HS-5 (cell line): Measurements from ENCODE around the gene CLPTM1.

Experiments used
- DNase-seq: peaks from one replicate; pipeline ENCODE4 v3.0.0-alpha.2; 2012; ENCODE audit warnings: low read depth

CLPTM1 gene

DNA sequence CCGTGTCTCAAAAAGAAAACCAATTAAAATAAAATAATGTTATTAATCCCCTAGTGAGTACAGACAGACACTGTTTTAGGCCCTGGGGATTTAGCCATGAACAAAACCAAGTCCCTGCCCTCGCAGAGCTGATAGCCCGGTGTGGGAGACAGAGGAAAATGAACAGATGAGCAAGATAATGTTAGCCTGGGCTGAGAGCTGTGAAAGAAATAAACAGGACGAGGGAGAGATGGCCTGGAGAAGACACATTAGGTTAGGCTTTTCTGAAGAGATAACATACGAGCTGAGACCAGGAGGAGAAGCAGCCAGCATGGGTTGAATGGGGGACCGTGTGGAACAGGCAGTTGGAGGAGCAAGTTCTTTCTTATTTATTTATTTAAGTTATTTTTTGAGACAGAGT lies 55.1 kb downstream of the CLPTM1 start:
- no peak for DNase-seq

- no peak for DNase-seq
These were observed 56.8 kb downstream of the CLPTM1 start for GRCh38 chr19:45011959-45012358.

DNA sequence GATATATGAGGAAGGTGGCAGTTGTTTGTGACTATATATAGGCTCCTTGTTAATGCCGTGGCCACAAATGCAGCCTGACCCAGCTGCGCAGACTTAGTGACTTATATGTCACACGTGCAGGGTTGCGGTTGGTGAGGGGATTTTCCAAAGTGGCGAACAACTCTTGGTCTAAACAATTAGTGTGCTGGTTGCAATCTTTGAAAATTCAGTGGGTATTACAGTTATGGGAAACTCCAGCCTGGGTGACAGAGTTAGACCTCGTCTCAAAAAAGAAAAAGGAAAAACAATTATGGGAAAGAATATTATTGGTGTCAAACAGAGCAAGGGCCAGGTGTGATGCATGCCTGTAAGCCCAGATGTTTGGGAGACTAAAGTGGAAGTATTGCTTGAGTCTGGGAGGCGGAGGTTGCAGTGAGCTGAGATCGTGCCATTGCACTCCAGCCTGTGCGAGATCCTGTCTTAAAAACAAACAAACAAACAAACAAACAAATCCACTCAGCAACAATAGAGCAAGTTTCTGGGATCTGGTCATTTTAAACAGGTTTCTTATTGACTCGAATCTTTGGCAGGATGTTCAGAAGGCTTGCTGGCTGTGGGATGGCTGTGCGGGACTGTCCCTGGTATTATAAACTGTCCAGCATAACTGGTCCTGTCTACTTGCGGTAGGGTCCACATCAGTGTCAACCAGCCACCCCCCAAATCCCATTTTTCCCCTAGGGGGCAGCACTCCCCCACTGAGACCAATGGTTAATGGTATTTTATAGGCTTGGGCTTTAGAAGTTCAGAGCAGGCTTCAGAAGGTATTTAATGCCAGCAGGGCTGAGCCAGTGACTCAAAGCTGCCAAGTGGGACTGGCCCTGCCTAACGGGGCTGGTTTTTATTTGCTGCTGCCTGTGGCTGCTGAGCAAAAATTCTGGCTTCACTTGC lies 61.5 kb downstream of the CLPTM1 start:
- peak; percentile 24 for DNase-seq

DNA sequence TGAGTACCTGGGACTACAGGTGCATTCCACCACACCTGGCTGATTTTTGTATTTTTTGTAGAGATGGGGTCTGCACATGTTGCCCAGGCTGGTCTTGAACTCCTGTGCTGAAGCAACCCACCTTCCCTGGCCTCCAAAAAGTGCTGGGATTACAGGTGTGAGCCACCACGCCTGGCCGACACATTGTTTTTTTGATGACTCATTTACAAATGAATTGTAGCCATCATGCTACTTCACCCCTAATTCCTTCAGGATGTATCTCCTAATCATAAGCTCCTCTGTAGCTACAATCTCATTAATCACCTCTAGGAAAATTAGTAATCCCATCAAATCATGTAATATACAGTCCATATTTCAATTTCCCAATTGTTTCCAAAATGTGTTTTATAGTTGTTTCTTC lies 64.0 kb downstream of the CLPTM1 start:
- no peak for DNase-seq

GRCh38 chr19:45020071-45020470 lies 64.9 kb downstream of the CLPTM1 start:
- DNase-seq: no peak

DNA sequence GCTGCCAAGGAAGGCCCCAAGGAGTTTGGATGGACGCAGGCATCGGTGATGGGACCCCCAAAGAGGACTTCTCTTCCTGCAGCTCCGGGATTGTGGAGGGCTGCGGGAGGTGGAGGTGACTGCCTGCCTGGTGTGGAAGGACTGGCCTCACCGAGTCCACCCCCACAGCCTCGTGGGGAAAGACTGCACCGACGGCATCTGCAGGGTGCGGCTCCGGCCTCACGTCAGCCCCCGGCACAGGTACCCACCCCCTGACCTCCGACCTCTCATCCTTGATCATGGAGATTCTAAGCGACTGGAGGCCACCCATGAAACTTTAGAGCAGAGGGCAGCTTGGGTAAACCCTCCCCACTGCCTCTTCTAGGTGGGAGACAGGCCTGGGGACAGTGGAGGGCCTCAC lies 66.8 kb downstream of the CLPTM1 start:
- no peak for DNase-seq

GRCh38 chr19:45023048-45023447 lies 67.9 kb downstream of the CLPTM1 start:
- DNase-seq: no peak

DNA sequence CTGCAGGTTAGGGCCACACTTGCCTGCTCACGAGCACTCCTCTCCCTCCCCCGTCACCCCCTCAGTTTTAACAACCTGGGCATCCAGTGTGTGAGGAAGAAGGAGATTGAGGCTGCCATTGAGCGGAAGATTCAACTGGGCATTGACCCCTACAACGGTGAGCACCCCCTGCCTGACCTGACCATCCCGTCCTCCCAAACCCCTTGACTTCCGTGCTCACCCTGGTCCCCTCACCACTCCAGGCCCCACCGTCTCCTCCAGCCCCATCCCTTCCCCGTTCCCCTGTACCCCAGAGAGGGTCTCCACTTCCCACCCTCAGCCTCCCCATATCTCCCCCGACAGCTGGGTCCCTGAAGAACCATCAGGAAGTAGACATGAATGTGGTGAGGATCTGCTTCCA lies 70.1 kb downstream of the CLPTM1 start:
- DNase-seq: no peak

DNA sequence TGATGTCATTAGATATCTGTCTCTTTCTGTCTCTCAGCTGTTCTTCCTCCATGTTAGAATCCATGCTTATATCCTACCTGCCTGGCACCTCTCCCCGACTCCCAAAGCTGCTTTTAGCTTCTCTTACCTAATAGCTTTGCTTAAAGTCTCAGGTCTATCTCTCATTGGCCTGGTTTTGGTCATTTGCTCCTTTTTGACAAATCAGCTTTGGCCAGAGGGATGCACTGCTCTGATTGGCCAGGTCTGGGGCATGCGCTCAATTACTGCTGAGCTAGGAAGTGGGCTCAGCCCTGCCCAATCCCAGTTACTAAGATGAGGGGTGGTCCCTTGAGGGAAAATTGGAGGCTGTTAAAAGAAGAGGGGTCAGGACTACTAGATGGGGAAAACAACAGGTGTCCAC lies 72.2 kb downstream of the CLPTM1 start:
- no peak for DNase-seq

DNA sequence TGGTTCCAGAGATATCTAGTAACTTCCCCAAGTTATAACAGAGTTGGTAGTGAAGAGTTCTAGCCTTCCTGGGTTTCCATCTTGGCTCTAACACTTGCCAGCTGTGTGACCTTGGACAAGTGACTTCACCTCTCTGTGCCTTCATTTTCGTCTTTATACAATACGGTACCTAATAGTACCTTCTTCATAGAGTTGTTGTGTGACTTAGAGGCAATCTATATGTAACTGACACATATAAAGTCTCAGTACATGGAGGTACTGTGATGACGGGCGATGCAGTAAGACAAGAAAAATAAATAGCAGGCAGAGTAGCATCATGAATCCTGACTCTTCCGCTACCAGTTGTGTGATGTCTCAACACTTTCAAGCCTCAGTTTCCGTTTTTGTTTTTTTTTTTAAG lies 75.6 kb downstream of the CLPTM1 start:
- DNase-seq: no peak

GRCh38 chr19:45032421-45032820 lies 77.2 kb downstream of the CLPTM1 start:
- DNase-seq: no peak

GRCh38 chr19:45035755-45036154 lies 80.6 kb downstream of the CLPTM1 start:
- no peak for DNase-seq

GRCh38 chr19:45037393-45038169 lies 82.4 kb downstream of the CLPTM1 start:
- DNase-seq: no peak

DNA sequence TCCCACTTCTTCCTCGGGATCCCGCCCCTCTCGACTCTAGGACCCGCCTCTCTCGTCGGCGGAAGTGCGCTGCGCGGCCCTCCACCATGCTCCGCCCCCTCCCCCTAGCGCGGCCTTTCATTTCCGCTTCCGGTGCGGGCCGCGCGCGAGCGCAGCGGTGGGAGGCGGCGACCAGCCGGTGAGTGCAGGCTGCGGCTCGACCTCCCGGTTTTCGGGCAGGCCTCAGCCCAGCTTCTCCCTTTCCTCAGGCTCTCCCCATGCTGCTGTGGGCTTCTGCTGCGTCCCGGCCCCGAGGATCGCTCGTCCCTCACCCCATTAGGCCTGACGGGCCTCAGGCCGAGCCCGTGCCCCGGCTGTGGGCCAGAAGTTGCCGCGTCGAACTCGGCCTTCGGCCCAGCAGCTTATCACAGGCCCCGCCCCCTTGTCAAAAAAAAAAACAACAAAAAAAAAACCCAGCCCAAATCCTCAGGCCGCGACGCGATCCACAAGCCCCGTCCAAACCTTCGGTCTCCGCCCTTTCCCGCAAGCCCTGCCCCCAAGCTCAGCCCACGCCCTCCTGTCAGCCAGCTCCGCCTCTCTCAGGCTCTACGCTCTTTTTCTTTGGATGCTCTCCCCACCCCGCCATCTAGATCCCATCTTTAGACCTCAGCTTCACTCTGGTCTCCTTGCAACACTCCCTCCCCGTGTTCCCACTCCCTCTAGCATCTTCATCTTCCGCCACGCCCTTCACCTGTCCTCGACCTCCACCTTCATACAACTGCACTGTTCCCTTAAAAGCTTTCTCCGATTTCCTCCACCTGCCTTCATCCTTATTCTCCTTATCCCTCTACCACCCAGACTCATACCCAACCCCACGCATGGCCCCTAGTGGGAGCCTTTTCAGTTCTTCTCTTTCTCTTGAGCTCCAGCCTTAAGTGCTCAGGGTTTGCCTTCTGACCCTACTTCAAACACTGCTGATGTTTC lies 84.0 kb downstream of the CLPTM1 start, which contains the start of gene CLASRP:
TSS of gene CLASRP (plus strand) at position 115 of the 963 bp plus-strand sequence. CDS start 1,168 bp downstream, outside the sequence.
- DNase-seq: peak; percentile 54

- DNase-seq: no peak
These were observed 85.0 kb downstream of the CLPTM1 start for GRCh38 chr19:45040059-45040771.

DNA sequence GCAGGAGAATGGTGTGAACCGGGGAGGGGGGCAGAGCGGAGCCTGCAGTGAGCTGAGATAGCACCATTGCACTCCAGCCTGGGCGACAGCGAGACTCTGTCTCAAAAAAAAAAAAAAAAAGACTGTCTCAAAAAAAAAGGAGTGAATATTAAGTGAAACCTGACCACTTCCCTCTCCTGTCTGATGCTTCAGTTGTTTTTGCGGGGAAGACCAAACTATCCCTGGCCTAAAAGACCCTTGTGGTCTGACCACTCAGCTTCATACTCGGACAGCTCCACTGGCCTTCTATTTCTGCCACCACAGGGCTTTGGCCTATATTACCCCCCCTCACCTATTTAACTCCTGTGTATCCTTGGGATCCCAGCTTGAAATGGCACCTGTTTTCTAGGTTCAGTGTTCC lies 85.9 kb downstream of the CLPTM1 start:
- DNase-seq: no peak
